Suprapubic skin (tissue), 3 donors: Measurements from ENCODE around the gene SMG7.

Experiments used
- CTCF ChIP-seq, 2 donors: fragments of 200-600 bp in 1 of 2; fragments of 450-650 bp in 1 of 2; sonication (generic) in 1 of 2; IDR thresholded peaks; one replicate each; pipeline ENCODE4 v1.5.1; 2016 to 2019; ENCODE audit warnings: antibody characterized with exemption in 2 of 2, mild to moderate bottlenecking in 1 of 2, moderate library complexity in 1 of 2
- EP300 ChIP-seq: sonication (generic); formaldehyde crosslinking; IDR thresholded peaks from one replicate; pipeline ENCODE4 v1.6.1; 2017; ENCODE audit warnings: antibody characterized with exemption

DNA sequence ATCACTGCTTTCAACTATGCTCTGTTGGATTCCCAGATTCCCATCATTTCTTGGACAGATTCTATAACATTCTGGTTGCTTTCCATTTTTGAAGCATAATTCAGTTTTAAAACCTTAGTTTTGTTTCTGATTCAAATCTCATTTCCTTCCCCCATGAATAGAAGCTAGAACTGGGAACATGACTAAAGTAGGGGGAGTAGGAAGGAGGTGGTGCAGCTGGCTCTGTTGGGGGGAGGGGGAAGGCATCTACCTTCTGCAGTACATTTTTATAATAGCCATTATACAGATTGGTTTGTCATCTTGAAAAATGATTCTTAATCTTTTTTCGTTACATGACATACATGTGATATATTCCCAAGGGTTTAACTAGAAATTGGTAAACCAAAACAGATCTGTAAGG is 48.1 kb downstream of the SMG7 start:
- TF ChIP-seq EP300 (no peak), CTCF (IDR thresholded peaks at IDR 0.05) (no peak)
